Measurements from ENCODE around the gene KCNS1. TPM values are rescaled to one million over a fixed set of nuclear protein-coding genes. Genes with fewer than 3 reads are reported as not detected.

The KCNS1 gene
- total RNA-seq, 1 donor from 2014 or later, result 4.3 TPM

GRCh38 chr20:45128099-45128498 is 27.2 kb upstream of the KCNS1 start:
- Histone ChIP-seq H3K36me3 (ENCODE audit: control insufficient read depth, insufficient read depth, low read length) (no peaks in the 10 kb centered on the region), H3K4me3 (ENCODE audit: low read depth, low read length) (no peak overlapping the region), H3K27me3 (ENCODE audit: control insufficient read depth, insufficient read depth, low read length) (no peaks in the 10 kb centered on the region)
- DNase-seq (ENCODE audit: low read depth), result peak; percentile 42
- TF ChIP-seq CTCF (IDR thresholded peaks at IDR 0.05; ENCODE audit: insufficient read depth, low read length, poor library complexity, severe bottlenecking), result no peak

DNA sequence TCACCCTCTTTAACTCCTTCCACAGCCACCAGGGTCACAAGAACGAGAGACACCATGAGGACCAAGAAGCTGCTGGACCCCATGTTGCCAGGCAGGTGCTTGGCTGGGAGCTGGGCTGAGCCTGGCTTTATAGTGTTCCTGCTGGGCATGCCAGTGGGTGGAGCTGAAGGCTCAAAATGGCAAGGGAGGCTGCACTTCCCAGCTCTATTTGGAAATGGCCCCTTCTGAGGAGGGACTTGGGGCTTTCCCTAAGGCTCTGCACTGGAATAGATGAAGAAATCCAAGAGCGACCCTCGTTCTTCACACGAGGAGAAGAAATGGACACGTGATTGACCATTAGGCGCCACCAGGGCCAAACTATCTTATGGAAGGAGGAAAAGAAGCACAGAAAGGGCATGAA is 23.4 kb upstream of the KCNS1 start, which contains the start of gene WFDC12:
Gene WFDC12, minus strand, starts transcription at position 101 of the 400 bp plus-strand sequence. Its CDS starts 18 bp downstream, at position 83.
- no peak for TF ChIP-seq CTCF (IDR thresholded peaks at IDR 0.05; ENCODE audit: insufficient read depth, low read length, poor library complexity, severe bottlenecking)
- DNase-seq (ENCODE audit: low read depth), result no peak

GRCh38 chr20:45121388-45121787 is 20.5 kb upstream of the KCNS1 start:
- Histone ChIP-seq H3K36me3 (ENCODE audit: control insufficient read depth, insufficient read depth, low read length) (no peaks in the 10 kb centered on the region), H3K4me3 (ENCODE audit: low read depth, low read length) (no peak overlapping the region), H3K27me3 (ENCODE audit: control insufficient read depth, insufficient read depth, low read length) (no peaks in the 10 kb centered on the region)
- no peak for TF ChIP-seq CTCF (IDR thresholded peaks at IDR 0.05; ENCODE audit: insufficient read depth, low read length, poor library complexity, severe bottlenecking)
- no peak for DNase-seq (ENCODE audit: low read depth)

More for the DNA sequence above, 23.4 kb upstream of the KCNS1 start, which contains the start of gene WFDC12:
- no peaks in the 10 kb centered on the region for H3K27me3 ChIP-seq (ENCODE audit: control insufficient read depth, insufficient read depth, low read length)
- no peak within 1 kb of the TSS for H3K4me3 ChIP-seq (ENCODE audit: low read depth, low read length)
- no peaks in the 10 kb centered on the region for H3K36me3 ChIP-seq (ENCODE audit: control insufficient read depth, insufficient read depth, low read length)

GRCh38 chr20:45119556-45120266 is 18.8 kb upstream of the KCNS1 start:
- no peaks in the 10 kb centered on the region for H3K36me3 ChIP-seq (ENCODE audit: control insufficient read depth, insufficient read depth, low read length)
- no peaks in the 10 kb centered on the region for H3K27me3 ChIP-seq (ENCODE audit: control insufficient read depth, insufficient read depth, low read length)
- no peak overlapping the region for H3K4me3 ChIP-seq (ENCODE audit: low read depth, low read length)
- TF ChIP-seq CTCF (IDR thresholded peaks at IDR 0.05; ENCODE audit: insufficient read depth, low read length, poor library complexity, severe bottlenecking), result no peak
- DNase-seq (ENCODE audit: low read depth), result no peak

DNA sequence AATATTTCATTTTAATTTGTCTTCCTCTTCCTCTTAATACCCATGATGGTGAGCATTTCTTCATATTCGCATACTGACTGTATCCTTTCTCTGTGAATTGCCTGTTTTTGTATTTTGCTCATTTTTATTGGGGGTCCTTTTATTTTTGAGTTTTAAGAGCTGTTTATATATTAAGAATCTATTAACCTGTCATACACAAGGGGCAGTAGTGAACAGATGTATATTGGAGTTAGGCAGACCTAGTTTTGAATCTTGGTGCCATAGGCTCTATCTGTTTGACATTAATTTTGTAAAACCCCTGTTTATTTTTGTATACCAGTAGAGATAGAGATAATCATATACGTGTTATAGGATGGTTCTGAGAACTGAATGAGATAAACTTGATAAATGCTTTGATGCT is 17.1 kb upstream of the KCNS1 start:
- no peak for DNase-seq (ENCODE audit: low read depth)
- TF ChIP-seq CTCF (IDR thresholded peaks at IDR 0.05; ENCODE audit: insufficient read depth, low read length, poor library complexity, severe bottlenecking), result peak; percentile 17
- no peaks in the 10 kb centered on the region for H3K36me3 ChIP-seq (ENCODE audit: control insufficient read depth, insufficient read depth, low read length)
- no peaks in the 10 kb centered on the region for H3K27me3 ChIP-seq (ENCODE audit: control insufficient read depth, insufficient read depth, low read length)
- no peak overlapping the region for H3K4me3 ChIP-seq (ENCODE audit: low read depth, low read length)

DNA sequence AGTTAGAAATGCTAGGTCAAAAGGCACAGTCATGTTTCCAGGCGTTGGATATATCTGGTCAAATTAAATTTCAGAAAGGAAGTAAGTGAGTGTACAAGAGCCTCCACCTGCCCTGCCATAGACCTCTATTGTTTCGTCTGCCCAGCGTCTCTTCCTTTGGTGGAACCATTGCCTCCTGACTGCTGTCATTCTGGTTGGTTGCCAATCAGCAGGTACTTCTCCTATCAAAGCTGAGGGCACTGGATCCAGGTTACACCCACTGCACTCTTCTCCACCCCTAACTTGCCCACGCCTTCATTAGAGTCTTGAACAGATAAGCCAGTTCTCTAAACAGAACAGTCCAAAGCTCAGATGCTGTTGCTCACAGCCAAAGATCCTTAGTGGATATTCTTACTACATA is 16.7 kb upstream of the KCNS1 start:
- no peaks in the 10 kb centered on the region for H3K27me3 ChIP-seq (ENCODE audit: control insufficient read depth, insufficient read depth, low read length)
- no peaks in the 10 kb centered on the region for H3K36me3 ChIP-seq (ENCODE audit: control insufficient read depth, insufficient read depth, low read length)
- H3K4me3 ChIP-seq (ENCODE audit: low read depth, low read length), result no peak overlapping the region
- TF ChIP-seq CTCF (IDR thresholded peaks at IDR 0.05; ENCODE audit: insufficient read depth, low read length, poor library complexity, severe bottlenecking), result no peak
- no peak for DNase-seq (ENCODE audit: low read depth)

Measured in kidney epithelial cell (primary cell).